Measurements from ENCODE around the gene CIRBP.
"Not testable (repeated sequence)": the region's sequence is repeated elsewhere in the genome, so short reads cannot be mapped to it uniquely, and the experiment has no call there.

The CIRBP gene

DNA sequence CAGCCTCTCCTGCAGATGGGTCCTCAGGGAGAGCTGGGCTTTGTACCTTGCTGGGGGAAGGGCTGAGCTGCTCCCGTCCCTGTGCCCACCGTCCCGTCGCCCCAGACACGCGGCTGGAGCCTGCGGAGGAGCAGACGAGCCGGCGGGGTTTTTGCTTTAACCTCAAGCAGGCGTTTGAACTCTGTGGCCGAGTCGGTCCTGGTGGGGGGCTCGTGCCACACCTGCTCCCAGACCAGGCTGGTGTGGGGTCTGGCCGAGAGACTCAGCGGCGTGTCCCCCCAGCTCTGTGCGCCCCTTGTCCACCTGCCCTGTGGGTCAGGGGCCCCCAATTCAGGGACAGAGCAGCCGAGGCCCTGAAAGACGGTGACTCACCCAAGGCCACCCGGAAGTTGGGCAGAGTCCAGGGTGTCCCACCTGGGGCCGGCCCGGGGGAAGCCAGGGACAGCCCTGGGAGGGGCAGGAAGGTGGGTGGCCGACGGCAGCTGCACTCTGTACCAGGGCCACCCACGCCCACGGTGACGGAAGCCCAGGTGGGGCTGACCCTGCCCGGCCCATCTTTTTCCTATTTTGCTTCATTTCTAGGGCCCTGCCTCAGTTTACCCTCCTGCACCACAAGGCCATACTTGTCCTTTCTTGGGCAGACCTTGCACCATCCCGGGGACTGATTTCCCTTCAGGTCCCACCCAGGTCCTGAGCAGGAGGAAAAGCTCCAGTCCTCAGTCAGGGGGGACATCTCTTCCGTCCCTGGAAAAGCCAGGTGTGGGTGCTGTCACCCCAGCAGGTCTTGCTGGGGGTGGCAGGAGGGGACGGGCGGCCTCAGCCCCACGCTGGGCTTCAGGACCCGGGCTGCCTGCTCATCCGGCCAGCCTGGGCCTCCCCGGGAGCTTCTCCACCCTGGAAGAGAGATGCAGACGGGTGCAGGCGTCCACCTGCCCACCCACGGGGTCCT lies 21.8 kb downstream of the CIRBP start:
- DNase-seq (ENCODE audit: low spot score), result no peak

DNA sequence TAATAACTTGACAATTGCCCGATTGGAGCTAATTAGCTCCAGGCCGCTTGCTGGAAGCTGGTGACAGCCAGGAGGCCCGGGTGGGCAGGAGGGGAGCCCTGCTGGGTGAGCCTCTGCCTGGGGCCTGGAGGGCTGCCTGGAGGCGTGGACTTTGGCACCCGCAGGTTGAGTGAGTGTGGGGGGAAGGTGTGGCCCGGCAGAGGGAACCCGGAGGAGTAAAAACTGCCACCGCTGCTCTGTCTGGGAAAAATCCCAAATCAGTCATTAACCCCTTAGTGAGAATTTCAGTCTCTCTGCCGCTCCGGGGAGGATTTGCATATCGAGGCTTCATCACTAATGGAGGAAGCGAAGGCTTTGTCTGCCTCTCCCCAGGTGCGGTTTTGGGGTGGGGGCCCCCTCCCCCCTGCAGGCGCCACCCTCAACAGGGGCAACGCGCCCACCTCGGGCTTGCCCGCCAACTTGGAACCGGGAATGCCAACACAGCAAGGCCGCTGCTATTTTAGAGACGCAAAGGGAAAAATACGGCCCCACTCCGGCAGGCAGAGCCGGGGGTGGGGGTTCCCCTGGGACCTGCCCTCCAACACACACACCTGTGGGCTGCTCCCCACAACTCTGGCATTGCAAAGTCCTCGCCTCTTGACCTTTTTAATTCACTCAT lies 22.8 kb downstream of the CIRBP start:
- no peak for DNase-seq (ENCODE audit: low spot score)

DNA sequence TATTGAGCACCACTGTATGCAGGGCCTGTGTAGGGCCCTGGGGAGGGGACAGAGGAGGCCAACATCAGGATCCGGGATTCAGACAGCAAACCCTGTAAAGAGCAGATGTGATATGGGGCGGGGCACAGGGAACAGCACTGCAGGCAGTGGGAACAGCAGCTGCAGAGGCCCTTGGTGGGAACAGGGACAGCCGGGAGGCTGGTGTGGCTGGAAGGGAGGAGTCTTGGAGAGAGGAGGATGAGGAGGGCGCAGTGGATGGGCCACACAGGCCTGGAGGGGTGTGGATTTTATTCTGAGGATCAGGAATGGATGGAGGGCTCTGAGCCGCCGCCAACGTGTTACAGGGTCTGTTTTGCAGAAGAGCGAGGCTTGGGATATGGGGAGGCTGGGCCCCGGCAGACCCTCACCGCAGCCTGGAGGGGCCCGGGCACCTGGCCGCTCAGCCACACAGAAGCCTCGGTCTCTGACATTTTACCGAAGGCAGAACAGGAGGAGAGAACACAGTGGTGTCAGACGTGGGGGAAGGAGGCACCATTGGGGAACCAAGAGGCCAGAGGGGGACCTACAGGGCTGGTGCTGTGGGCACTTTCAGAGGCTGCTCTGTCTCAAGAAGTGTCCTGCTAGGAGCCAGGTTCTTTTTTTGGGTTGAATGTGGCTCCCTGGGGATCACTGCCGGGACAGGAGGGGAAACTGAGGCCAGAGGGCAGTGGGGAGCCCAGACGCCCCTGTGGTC lies 23.5 kb downstream of the CIRBP start:
- no peak for DNase-seq (ENCODE audit: low spot score)

DNA sequence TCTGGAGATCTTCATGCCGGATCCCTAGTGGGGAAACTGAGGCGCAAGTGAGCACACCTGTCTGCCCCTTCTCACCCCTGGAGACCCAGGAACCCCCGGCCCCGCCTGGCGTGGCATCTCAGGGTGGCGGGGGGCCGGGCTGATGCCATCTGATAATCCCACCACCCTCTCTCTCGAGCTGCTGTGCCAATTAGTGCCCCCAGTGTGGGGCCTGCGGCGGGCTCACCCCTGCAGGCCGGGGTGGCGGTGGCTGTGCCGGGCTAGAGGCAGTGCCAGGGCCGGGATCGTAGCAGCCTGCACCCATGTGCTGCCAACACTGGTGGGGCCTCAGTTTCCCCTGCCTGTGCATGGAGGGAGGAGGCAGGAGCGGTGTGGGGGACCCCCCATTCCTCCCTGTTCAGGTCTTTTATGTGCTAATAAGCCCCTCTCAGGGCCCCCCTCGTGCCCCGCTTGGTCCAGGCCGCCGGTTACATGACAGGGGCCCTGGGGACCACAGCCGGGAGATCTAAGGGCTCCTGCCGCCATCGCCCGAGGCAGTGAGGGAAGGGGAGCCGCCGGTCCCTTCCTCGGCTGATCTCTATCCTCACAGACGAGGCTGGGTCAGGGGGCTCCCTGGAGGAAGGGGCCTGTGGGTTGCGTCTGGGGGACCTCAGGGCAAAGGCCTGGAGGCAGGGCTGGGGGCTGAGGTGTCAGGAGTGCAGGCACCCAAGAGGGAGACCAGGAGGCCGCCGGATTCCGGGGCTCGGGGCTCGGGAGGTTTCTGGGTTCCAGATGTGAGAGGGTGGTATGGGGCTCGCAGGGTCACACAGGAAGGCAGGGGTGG lies 24.9 kb downstream of the CIRBP start:
- no peak for DNase-seq (ENCODE audit: low spot score)

DNA sequence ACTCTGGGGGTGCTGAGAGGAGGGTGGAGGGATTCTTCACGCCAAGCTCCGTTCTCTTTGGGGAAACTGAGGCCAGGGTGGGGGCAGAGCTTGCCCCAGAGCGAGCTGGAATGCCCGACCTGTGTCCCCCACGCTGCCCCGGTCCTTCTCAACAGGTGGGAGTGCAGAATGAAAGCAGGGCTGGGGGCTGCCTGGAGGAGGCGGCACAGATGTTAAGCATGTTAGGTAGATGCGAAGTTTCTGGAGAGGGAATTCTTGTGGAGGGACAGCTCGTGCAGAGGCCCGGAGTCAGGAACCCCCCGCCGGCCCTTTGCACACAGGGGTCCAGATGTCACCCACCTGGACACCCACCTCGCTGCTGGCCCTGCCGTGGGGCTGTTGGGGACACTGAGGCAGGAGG lies 25.6 kb downstream of the CIRBP start:
- DNase-seq (ENCODE audit: low spot score), result no peak

GRCh38 chr19:1295169-1296012 lies 26.3 kb downstream of the CIRBP start:
- DNase-seq (ENCODE audit: low spot score), result no peak

DNA sequence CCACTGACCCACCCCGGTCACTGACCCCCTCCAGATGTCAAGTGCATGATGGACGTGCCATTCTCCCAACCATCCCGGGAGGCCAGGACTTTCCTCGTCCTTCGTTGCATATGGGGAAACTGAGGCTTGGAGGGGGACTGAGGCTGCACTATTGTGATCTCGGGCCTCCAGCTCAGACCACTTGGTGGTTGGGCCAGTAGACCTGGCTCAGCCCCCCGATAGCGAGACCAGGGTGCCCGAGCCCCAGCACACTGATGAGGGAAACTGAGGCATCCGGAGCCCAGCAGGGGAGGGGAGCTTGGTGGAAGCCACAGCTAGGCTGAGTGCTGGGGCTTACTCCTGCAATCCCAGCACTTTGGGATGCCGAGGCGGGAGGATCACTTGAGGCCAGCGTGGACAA lies 26.9 kb downstream of the CIRBP start:
- no peak for DNase-seq (ENCODE audit: low spot score)

DNA sequence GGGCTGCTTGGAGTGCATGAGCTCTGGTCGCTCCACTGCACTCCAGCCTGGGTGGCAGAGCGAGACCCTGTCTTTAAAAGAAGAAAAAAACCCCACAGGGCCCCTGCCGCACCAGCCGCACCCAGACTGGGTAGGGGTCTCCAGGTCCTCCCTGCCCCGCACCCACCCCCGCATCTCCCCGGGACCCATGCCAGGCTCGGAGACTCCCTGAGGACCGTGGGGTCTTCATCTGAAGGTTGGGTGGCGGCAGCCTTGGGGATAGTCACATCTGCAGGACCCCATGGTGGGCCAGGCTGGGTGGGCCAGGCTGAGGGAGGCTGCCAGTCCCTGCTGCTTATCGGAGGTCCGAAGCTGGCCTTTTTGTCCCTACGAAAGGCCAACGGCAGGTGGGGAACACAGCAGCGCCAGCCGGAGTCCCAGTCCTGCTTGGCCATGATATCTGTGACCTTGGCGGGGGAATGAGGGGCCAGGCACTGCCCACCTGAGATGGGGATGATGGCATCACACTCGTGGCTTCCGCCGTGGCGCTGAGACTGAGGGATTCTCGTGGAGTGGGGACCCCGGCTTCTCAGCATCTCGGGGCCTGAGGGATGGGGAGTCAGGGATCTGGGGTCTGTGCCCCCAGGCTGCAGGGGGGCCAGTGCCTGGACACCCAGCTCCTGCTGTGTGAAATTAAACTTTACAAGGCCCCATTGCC lies 27.6 kb downstream of the CIRBP start:
- no peak for DNase-seq (ENCODE audit: low spot score)

GRCh38 chr19:1298235-1298634 lies 29.1 kb downstream of the CIRBP start:
- no peak for DNase-seq (ENCODE audit: low spot score)

DNA sequence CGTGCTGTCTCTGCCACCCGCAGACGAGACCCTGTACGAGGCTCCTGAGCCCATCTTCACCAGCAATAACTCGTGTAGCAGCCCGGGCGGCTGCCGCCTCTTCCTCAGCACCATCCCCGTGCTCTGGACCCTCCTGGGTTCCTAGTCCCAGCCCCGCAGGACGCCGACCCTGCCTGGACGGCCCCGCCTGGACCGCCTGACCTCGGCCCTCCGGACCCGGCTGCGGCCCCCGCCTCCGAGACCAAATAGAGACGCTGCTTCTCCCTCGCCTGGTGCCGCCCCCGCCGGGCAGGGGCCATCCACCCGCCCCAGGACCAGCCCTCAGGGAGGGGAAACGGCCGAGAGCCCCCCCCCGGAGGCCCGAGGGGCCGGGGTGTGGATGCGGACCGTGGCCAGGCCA lies 30.7 kb downstream of the CIRBP start:
- no peak for DNase-seq (ENCODE audit: low spot score)

DNA sequence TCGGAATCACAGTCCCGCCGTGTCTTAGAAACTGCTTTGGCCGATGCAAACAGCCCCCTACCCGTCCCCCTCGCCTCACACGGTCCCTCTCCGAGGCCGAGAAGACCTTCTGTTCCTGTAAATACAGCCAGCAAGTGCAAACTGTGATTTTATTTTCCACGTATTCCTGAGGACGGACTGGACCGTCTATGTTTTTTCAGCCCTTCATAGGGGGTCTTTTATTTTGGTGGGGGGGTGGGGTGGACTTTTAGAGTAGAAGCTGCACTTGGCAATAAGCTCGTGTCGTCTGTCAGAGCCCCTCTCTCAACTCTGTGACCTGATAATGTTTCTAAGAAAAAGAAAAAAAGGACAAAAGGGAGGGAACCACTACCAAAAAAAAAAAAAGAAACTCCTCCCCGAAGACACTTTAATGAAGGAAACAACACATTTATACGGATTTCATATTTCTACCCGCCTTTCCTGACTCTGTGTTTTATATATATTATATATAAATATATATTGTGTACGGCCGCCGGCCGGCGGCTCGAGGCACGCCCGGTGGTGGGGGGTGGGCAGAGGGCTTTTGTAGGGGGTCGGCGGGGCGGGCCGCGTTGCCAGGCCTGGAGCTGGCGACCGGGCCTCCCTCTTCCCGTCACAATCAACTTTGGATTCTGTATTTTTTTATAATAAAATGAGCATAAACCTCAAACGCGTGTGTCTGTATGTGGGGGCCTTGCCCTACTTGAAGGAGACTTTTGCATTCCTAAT lies 31.8 kb downstream of the CIRBP start:
- DNase-seq (ENCODE audit: low spot score), result no peak

GRCh38 chr19:1302533-1303239 lies 33.6 kb downstream of the CIRBP start:
- DNase-seq (ENCODE audit: low spot score), result no peak

DNA sequence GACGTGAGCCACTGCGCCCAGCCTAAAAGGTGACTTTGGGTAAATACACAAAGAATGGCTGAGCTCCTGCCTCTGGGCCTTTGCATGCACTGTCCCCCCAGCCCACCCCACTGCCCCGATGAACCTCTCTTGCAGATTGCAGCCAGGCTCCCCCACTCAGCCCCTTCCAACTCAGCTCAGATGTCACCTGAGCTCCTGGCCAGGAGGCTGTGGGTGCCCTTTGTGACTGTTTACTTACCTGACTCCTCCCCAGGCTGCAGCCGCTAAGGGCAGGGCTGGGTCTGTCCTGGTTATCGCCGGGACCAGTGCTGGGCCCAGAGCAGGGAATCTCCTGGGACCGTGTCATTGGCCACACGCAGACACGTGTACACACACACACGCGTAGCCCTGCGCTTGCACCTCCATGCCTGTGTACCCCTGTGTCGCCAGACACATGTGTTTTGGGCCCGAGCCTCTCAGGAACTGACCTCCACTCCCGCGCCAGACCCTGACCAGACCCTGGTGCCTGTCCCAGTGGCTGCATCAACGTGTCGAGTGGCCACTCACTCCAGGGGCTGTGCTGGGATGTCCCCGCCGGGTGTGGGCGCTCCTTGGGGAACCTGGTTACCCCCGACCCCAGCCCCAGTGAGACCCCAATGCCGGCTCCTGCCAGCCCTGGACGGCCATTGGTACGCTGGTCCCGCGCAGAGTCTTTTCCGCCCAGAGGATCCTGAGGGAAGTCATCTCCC lies 35.2 kb downstream of the CIRBP start:
- no peak for DNase-seq (ENCODE audit: low spot score)

DNA sequence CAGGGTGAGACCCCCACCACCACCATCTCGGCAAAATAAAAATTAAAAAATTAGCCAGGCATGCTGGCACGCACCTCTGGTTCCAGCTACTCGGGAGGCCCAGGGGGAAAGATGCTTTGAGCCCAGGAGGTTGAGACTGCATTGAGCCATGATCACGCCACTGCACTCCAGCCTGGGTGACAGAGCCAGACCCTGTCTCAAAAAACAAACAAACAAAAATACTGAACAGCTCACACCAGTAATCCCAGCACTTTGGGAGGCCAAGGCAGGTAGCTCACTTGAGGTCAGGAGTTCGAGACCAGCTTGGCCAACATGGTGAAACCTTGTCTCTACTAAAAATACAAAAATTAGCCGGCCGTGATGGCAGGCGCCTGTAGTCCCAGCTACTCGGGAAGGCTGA lies 36.2 kb downstream of the CIRBP start:
- not testable (repeated sequence) for DNase-seq (ENCODE audit: low spot score)

DNA sequence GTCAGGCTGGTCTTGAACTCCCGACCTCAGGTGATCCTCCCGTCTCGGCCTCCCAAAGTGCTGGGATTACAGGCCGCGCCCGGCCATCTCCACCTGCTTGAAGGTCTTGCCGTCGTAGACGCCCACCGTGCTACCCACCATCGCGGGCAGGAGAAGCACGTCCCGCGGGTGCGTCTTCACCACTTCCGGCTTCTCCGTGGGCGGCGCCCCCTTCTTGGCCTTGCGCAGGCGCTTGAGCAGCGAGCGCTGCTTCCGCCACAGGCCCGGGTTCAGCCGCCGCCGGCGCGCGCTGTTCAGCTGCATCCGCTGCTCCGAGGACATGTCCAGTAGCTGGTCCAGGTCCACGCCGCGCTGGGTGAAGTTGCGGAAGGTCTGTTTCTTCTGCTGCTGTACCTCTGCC lies 38.2 kb downstream of the CIRBP start:
- no peak for DNase-seq (ENCODE audit: low spot score)

DNA sequence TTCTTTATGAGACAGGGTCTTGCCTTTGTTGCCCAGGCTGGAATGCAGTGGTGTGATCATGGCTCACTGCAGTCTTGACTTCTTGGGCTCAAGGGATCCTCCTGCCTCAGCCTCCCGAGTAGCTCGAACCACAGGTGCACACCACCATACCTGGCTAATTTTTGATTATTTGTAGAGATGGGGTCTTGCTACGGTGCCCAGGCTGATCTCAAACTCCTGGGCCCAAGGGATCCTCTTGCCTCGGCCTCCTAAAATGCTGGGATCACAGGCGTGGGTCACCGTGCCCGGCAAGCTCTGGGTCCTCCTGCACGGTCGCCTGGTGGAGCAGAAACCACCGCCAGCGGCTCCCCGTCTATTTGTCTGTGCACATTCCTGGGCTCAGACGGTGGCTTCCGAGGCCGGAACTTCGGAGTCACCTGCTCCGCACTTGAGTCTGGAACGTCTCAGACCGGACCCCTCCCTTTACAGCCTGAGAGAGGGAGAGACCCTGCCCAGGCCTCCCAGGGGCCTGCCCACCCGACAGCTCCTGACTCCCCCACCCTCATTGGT lies 38.7 kb downstream of the CIRBP start:
- DNase-seq (ENCODE audit: low spot score), result no peak

DNA sequence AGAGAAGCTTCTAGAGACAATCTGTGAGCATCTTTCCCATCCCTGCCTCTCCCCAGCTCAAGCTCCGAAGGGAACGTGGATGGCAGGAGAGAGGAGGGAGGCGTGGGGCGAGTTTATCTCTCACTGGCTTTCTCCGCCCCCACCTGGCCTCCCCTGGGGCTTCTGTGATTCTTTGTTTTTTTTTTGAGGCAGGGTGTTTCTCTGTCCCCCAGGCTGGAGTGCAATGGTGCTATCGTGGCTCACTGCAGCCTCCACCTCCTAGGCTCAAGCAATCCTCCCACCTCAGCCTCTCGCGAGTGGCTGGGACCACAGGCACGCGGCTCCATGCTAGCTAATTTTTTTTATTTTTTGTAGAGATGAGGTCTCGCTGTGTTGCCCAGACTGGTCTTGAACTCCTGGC lies 39.6 kb downstream of the CIRBP start:
- no peak for DNase-seq (ENCODE audit: low spot score)

All from cerebellar cortex (tissue), 1 donor.